CD4-positive, alpha-beta T cell treated with Interleukin-17A for 4 hours (primary cell): Measurements from ENCODE around the gene RNF7.
"Not testable (repeated sequence)": the region's sequence is repeated elsewhere in the genome, so short reads cannot be mapped to it uniquely, and the experiment has no call there.

Experiments
- DNase-seq: peaks from one replicate; pipeline ENCODE4 v3.0.0-alpha.2; 2020; ENCODE audit warnings: mixed read lengths

Gene RNF7

DNA sequence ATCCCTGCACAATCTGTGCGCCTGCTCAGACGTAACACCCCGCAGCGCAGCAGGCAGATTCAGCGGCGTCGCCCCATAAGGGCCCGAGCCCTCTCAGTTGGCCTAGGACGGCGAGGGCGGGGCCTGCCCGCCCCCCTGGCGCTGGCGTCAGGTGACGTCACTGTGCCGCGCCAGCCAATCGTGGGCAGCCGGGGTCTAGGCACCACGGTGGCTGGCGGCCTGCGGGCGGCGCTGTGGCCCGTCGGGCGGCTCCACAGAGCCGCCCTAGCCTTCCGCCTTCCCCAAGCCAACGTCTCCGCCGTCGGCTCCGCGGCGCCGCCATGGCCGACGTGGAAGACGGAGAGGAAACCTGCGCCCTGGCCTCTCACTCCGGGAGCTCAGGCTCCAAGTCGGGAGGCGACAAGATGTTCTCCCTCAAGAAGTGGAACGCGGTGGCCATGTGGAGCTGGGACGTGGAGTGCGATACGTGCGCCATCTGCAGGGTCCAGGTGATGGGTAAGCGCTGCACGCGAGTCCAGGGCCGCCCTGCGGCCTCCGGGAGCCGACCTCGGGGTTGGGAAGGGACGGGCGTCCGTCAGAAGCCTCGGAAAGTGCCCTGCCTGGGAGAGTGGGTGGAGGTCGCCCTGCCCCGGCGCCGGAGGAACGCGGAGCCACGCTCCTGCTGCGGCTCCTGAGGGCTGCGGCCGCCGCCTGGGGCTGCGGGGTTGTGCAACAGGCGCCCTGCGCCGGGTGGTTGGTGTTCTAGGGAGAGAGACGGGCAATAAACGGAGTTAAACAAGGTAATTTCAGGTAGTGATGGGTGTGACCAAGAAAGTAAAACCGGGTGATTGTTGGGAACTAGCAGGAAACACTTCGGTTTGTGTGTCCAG, at the start of gene RNF7:
RNF7 (plus strand) TSS at position 277 of the 869 bp plus-strand sequence; CDS start at position 321, 44 bp downstream.
- peak; percentile 97 for DNase-seq

GRCh38 chr3:141690431-141691072, 47.5 kb upstream of the RNF7 start:
- no peak for DNase-seq

GRCh38 chr3:141691471-141691870, 46.6 kb upstream of the RNF7 start:
- not testable (repeated sequence) for DNase-seq

GRCh38 chr3:141692973-141693372, 45.1 kb upstream of the RNF7 start:
- not testable (repeated sequence) for DNase-seq

- no peak for DNase-seq
Measured at GRCh38 chr3:141699324-141699723, 38.8 kb upstream of the RNF7 start.

DNA sequence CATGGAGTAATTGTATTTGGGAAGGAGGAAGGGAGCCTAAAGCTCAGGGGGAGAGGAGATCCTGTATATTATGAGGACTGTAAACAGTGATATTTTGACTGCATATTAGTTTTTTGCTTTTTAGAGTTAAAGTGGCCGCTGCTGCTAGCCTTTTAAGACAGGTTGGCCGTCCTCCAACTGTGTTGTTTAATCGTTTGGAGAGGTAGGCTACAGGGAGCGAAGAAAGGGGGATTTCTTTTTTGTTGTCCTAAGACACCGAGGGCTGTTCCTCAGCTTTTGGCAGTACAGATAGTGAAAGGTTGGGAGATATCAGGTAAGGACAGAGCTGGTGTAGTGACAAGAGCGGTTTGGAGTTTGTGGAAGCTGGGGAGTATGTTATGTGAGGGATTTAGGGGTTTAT, 38.2 kb upstream of the RNF7 start:
- no peak for DNase-seq

DNA sequence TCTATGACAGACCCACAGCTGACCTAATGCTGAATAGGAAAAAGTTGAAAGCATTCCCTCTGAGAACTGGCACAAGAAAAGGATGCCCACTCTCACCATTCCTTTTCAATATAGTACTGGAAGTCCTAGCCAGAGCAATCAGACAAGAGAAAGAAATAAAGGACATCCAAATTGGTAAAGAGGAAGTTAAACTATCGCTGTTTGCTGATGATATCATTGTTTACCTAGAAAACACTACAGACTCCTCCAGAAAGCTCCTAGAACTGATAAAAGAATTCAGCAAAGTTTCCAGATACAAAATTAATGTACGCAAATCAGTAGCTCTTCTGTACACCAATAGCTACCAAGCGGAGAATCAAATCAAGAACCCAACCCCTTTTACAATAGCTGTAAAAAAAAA, 34.7 kb upstream of the RNF7 start:
- DNase-seq, result not testable (repeated sequence)

DNA sequence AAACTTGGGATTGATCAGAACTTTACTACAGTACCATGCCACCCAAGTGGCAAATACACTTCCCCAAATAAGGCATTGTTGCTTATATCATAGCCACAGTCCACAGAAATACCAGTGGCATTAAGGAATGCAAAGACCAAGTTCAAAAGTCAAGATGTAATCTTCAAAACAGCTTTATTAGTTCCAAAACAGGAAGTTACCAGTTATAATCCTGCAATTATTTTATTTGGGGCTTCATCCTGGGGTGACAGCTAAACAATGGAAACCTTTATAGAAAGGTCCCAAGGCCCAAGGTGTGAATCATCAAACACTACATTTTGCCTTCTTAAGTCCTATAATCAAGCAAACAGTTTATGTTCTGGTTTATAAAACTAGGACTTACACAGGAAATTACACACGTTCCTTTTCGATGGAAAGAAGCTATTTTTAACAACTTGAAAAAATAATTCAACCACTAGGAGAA, 30.3 kb upstream of the RNF7 start:
- no peak for DNase-seq

DNA sequence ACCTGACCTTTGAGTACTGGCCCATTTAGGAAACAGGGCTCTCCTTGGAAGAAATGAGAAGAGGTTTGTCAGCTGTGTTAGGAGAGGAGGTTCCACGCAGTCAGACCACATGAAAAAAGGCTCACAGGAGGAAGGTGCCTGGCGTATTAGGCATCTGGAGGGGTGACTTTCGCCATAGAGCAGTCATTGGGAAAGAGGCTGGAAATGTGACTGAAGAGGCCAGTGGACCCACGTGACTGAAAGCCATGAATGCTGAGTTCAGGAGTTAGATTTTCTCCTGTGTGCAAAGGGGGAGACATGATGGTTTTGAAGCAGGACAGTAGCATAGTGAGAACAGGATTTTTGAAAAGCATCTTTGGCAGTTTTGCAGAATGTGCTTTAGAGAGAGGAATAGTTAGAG, 29.7 kb upstream of the RNF7 start:
- no peak for DNase-seq

DNA sequence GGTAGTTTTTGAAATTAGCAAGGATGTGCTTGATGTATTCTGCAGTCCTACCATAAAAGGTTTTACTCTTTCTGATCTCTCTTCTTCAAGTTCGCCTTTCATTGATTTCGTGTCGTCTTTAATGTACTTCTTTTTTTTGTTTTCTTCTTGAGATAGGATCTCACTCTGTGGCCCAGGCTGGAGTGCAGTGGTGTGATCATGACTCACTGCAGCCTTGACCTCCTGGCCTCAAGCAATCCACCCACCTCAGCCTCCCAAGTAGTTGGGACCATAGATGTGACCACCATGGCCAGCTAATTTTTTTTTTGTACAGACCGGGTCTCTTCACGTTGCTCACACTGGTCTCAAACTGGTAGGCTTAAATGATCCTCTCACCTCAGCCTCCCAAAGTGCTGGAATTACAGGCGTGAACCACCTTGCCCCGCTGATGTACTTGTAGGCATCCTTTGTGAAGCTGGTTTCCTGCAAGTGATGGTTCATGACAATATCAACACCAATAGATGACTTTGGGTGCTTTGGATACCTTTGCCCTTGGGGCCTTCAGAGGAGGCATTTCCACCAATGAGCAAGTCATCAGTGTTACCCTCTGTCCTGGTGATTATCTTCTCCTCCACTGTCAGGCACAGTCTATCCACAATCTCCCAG, 28.9 kb upstream of the RNF7 start:
- no peak for DNase-seq

- DNase-seq, result no peak
Measured at GRCh38 chr3:141710121-141710520, 28.0 kb upstream of the RNF7 start.

DNA sequence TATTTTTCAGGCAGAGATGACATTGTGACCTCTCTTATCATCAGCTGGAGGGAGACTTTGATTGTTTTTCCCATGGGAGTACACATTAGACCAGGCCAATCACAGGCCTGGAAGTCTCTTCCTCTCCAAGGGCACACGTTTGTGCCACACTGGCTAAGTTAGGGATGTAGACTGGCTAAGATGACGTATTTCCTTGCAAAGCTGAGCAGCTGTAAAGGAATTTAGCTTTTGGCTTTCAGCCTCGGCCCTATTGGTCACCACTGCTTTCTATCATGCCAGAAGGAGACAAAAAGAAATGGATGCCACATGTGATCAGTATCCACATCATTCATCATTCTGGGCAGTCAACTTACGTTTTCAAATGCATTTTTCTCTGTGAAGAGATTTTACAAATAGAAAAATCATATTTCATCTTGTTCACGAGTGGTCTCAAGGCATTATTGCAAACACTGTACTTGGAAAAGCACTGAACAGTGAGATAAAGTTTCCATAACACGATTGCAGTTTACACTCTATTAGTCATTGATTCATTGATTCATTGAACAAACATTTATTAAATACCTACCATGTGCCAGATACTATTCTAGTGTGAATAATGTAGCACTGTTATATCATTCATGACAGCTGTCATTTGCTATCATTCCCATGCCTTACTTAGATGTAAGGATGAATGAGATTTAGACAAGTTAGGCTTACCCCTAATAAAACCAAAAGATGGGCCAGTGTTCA, 27.0 kb upstream of the RNF7 start:
- DNase-seq, result no peak

GRCh38 chr3:141714671-141715070, 23.4 kb upstream of the RNF7 start:
- no peak for DNase-seq

DNA sequence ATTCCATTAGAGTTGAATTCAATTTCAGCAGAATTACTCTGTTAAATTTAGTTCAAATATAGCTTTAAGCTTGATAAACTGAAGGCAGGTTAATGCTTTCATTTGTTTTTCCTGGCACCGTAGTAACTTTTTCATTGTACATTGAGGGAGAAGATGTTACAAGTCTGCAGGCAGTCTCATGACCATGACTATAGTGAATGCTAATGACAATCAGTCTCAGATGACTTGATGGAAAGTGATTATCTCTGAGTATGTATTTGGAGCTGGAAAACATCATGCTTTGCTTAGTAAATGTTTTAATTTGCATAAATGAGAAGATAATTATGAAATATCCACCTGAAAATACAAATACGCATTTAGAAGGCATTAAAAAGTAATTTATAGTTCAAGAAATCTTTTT, 16.0 kb upstream of the RNF7 start:
- no peak for DNase-seq

DNA sequence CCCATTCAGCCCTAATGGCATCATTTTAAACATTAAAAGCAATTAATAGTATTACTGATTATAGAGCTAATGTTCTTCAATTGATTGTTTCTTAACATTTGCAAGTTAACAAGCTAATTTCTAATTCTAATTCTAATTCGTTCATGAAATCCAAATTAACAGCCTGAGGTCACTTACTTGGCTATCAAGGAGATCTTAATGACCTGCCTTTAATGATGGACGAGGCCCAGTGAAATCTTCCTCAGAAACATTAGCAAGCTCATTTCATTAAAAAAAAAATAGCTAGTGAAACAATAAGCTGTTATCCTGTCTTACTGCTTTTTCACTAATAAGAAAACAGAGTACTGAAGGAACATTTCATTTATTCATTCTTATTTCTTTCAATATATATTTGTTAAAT, 15.4 kb upstream of the RNF7 start:
- no peak for DNase-seq

GRCh38 chr3:141723255-141723654, 14.8 kb upstream of the RNF7 start:
- no peak for DNase-seq

GRCh38 chr3:141724186-141724585, 13.9 kb upstream of the RNF7 start:
- DNase-seq, result no peak

DNA sequence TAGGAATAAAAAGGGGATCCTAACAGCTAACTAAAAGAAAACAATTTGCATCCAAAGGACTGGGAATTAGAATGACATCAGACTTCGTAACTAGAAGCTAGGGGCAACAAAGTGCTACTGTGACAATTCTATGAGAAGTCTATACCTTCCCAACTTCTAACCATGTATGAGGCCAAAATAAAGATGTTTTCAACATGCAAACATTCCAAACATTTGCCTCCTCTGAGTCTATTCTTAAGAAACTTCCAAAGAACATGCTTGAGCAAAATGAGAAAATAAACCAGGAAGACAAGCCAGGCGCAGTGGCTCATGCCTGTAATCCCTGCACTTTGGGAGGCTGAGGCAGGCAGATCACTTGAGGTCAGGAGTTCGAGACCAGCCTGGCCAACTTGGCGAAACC, 13.1 kb upstream of the RNF7 start:
- DNase-seq, result no peak

DNA sequence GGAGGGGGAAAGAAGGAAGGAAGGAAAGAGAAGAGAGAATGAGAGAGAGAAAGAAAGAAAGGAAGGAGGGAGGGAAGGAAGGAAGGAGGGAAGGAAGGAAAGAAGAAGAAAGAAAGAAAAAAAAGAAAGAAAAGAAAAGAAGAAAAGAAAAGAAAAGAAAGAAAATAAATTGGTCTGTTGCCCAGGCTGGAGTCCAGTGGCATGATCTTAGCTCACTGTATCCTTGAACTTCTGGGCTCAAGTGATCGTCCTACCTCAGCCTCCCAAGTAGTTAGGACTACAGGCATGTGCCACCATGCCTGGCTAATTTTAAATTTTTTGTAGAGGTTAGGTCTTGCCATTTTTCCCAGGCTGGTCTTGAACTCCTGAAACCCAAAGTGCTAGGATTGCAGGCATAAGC, 11.6 kb upstream of the RNF7 start:
- DNase-seq, result no peak

- DNase-seq, result no peak
Measured at GRCh38 chr3:141728355-141728892, 9.7 kb upstream of the RNF7 start.

DNA sequence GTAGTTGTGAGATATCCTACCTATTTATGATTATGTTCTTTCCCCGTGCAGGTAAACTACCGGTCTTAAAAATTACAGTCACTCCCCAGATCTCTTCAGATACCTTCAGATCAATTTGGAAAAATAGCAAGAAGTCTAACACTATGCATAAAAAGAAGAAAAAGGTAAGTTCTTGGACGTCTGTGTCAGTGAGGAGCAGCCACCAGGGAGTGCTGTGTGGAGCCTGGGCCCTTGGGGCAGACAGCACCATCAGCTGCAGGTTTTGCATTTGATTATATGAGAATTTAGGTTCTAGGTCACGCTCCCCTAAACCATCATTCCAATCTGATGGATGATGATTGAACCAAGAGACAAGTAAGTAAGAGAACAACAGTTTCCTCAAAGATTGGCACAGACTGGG, 8.9 kb upstream of the RNF7 start:
- DNase-seq, result peak; percentile 21

GRCh38 chr3:141735176-141735575, 2.9 kb upstream of the RNF7 start:
- DNase-seq, result no peak
